Activated naive CD4-positive, alpha-beta T cell treated with anti-CD3 and anti-CD28 coated beads, Interleukin-2, amount 50 U/mL, for 24 hours (primary cell): ENCODE data around the gene CDC37.
"Not testable (repeated sequence)": the region's sequence is repeated elsewhere in the genome, so short reads cannot be mapped to it uniquely, and the experiment has no call there.

Experiments
- H3K27ac Mint-ChIP-seq: one replicate; pipeline ENCODE4 v1.8.0; 2021; ENCODE audit warnings: mild to moderate bottlenecking, mixed read lengths
- H3K27me3 Mint-ChIP-seq: one replicate; pipeline ENCODE4 v1.8.0; 2021; ENCODE audit warnings: mixed read lengths
- H3K36me3 Mint-ChIP-seq: one replicate; pipeline ENCODE4 v1.8.0; 2021; ENCODE audit warnings: mixed read lengths
- H3K4me1 Mint-ChIP-seq: one replicate; pipeline ENCODE4 v1.8.0; 2021; ENCODE audit warnings: mixed read lengths
- H3K4me3 Mint-ChIP-seq: one replicate; pipeline ENCODE4 v1.8.0; 2021; ENCODE audit warnings: mild to moderate bottlenecking, mixed read lengths
- H3K9me3 Mint-ChIP-seq: one replicate; pipeline ENCODE4 v1.8.0; 2021; ENCODE audit warnings: mixed read lengths

Gene CDC37

DNA sequence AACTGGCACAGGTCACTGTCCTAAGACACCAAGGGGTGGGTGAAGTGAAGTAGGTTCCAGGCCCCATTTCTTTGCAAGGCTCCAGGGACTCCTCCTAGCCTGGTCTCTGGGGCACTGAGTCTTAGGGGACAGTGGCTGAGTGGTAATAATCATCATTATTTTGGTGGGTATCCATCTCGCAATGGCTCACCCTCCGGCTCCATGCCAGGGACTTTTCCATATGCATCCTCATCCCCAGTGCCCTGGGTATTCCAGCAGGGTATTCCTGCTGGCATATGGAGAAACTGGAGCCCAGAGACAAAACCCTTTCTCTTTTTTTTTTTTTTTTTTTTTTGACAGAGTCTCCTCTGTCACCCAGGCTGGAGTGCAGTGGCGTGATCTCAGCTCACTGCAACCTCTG is 19.5 kb upstream of the CDC37 start:
- Mint-ChIP-seq H3K27ac (no peak overlapping the region), H3K9me3 (no peaks in the 10 kb centered on the region), H3K36me3 (no peaks in the 10 kb centered on the region), H3K4me1 (peaks cover 58% of the 10 kb centered on the region), H3K27me3 (peaks cover 41% of the 10 kb centered on the region), H3K4me3 (no peak overlapping the region)

GRCh38 chr19:10422046-10422461 is 18.7 kb upstream of the CDC37 start:
- Mint-ChIP-seq H3K27me3 (peaks cover 44% of the 10 kb centered on the region), H3K36me3 (no peaks in the 10 kb centered on the region), H3K27ac (no peak overlapping the region), H3K9me3 (no peaks in the 10 kb centered on the region), H3K4me1 (peaks cover 56% of the 10 kb centered on the region), H3K4me3 (peak overlapping the region; percentile 9)

DNA sequence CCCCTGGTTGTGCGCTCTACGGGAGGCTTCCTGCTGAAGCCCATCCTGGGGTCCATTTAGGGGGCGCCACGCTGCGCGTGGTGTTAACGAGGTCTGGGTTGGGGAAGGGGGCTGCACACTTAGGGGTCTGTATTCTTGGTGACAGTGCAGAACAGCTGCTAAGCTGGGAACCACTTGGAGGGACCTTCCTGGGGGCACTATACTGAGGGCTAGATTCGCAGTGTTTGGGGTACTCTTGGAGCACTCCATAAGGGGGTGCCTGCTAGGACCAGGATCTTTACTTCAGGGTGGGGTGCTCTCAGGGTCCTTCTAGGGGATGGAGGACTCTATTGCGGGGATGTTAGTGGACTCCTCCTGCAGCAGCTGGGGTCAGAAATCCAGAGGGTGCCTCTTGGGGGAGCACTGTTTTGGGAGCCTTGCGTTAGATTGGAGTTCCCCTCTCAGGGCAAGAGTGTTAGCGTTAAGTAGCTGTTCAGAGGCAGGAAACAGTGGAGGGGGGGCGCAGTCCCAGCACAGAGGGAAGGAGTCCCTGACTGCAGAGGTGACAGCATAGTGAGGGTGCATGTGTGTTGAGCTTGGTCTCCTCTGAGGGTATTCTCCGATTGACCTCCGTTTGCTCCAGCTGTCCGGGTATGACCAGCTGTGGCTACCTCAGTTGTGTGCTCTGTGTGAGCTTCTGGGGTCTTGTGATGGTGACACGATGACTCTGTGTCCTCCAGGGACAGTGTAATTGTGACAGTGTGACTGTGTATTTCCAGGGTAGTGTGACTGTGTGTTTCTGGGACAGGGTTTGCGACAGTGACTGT is 18.1 kb upstream of the CDC37 start:
- Mint-ChIP-seq H3K36me3 (no peaks in the 10 kb centered on the region), H3K27ac (peak overlapping the region; percentile 59), H3K4me1 (peaks cover 61% of the 10 kb centered on the region), H3K27me3 (peaks cover 46% of the 10 kb centered on the region), H3K4me3 (peak overlapping the region; percentile 9), H3K9me3 (no peaks in the 10 kb centered on the region)

GRCh38 chr19:10420444-10421239 is 17.3 kb upstream of the CDC37 start, which contains the start of gene PDE4A:
TSS of gene PDE4A (plus strand) at chr19:10420538. CDS start at chr19:10420765, 227 bp downstream.
- Mint-ChIP-seq H3K4me3 (peak within 1 kb of the TSS; percentile 82), H3K4me1 (peaks cover 66% of the 10 kb centered on the region), H3K27me3 (peaks cover 45% of the 10 kb centered on the region), H3K36me3 (no peaks in the 10 kb centered on the region), H3K9me3 (no peaks in the 10 kb centered on the region), H3K27ac (peak within 1 kb of the TSS; percentile 61)

DNA sequence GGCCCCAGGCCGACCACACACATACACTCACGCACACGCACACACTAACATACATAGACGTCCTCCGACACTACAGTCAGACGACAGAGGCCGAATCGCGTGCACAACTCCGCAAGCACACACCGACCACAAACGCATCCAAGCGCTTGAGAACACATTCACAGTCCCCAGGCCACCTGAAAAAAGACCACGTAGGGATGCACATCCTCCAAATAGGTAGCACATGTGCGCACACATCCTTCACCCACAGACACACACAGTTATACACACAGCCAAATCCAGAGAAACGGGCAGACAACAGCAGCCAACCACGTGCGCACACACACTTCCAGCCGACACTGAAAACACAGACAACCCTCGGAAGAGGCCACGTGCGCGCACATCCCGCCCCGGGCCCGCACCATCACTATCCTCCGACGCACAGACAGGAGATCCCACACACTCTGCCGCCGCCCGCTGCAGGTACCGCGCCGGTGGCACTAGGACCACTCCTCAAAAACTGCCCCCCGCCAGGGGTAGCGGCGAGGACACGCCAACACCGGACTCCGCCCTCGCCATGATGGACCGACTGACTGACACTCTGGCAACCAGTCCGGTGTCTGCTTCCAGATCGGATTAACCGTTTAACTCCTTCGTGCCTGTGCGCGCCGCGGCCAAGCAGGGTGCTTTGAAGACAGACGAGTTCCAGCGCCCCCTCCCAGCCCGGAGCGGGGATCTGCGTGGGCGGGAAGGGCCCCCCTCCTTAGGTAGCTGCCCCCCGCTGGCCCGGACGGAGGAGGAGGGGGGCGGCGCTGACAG is 16.5 kb upstream of the CDC37 start:
- peak overlapping the region; percentile 61 for H3K27ac Mint-ChIP-seq
- peak overlapping the region; percentile 82 for H3K4me3 Mint-ChIP-seq
- H3K9me3 Mint-ChIP-seq = no peaks in the 10 kb centered on the region
- H3K4me1 Mint-ChIP-seq = peaks cover 60% of the 10 kb centered on the region
- peaks cover 43% of the 10 kb centered on the region for H3K27me3 Mint-ChIP-seq
- no peaks in the 10 kb centered on the region for H3K36me3 Mint-ChIP-seq

GRCh38 chr19:10419200-10419645 is 15.9 kb upstream of the CDC37 start:
- H3K27ac Mint-ChIP-seq = peak overlapping the region; percentile 61
- no peaks in the 10 kb centered on the region for H3K36me3 Mint-ChIP-seq
- H3K4me1 Mint-ChIP-seq = peaks cover 54% of the 10 kb centered on the region
- peaks cover 41% of the 10 kb centered on the region for H3K27me3 Mint-ChIP-seq
- H3K4me3 Mint-ChIP-seq = peak overlapping the region; percentile 82
- no peaks in the 10 kb centered on the region for H3K9me3 Mint-ChIP-seq

GRCh38 chr19:10418485-10419199 is 15.3 kb upstream of the CDC37 start:
- H3K4me1 Mint-ChIP-seq = peaks cover 48% of the 10 kb centered on the region
- H3K27ac Mint-ChIP-seq = peak overlapping the region; percentile 62
- peak overlapping the region; percentile 58 for H3K4me3 Mint-ChIP-seq
- H3K36me3 Mint-ChIP-seq = no peaks in the 10 kb centered on the region
- H3K9me3 Mint-ChIP-seq = no peaks in the 10 kb centered on the region
- peaks cover 40% of the 10 kb centered on the region for H3K27me3 Mint-ChIP-seq

GRCh38 chr19:10418235-10418484 is 14.8 kb upstream of the CDC37 start:
- Mint-ChIP-seq H3K9me3 (no peaks in the 10 kb centered on the region), H3K27me3 (peaks cover 36% of the 10 kb centered on the region), H3K36me3 (no peaks in the 10 kb centered on the region), H3K4me1 (peaks cover 46% of the 10 kb centered on the region), H3K27ac (no peak overlapping the region), H3K4me3 (peak overlapping the region; percentile 58)

DNA sequence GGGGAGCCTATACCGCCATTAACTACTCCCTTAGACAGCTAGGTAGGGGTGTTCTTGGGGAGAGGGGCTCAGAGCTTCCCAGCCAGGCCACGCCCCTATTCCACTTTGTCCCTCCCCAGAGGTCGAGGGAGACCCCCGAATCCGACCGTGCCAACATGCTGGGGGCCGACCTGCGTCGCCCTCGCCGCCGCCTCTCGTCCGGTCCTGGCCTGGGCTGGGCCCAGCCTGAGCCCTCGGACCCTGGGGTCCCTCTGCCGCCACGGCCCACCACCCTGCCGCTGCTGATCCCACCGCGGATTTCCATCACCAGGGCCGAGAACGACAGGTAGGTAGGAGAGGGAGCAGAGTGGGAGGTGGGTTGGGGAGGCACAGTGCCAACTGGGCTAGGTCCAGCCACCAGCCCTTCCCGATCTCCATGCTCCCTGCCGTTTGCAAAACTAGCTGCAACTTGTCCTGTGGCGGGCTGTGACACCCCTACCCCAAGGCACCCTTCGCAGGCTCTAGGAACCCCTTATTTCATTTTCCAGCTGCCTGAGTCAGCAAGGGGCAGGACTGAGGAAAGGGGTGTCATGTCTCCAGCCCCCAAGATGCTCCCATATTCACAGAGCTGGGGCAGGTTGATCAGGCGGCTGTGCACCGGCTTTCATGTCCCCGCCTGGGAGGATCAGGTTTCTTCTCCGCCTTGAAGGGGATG is 14.3 kb upstream of the CDC37 start:
- peak overlapping the region; percentile 58 for H3K4me3 Mint-ChIP-seq
- no peak overlapping the region for H3K27ac Mint-ChIP-seq
- H3K4me1 Mint-ChIP-seq = peaks cover 48% of the 10 kb centered on the region
- peaks cover 36% of the 10 kb centered on the region for H3K27me3 Mint-ChIP-seq
- H3K36me3 Mint-ChIP-seq = no peaks in the 10 kb centered on the region
- no peaks in the 10 kb centered on the region for H3K9me3 Mint-ChIP-seq

DNA sequence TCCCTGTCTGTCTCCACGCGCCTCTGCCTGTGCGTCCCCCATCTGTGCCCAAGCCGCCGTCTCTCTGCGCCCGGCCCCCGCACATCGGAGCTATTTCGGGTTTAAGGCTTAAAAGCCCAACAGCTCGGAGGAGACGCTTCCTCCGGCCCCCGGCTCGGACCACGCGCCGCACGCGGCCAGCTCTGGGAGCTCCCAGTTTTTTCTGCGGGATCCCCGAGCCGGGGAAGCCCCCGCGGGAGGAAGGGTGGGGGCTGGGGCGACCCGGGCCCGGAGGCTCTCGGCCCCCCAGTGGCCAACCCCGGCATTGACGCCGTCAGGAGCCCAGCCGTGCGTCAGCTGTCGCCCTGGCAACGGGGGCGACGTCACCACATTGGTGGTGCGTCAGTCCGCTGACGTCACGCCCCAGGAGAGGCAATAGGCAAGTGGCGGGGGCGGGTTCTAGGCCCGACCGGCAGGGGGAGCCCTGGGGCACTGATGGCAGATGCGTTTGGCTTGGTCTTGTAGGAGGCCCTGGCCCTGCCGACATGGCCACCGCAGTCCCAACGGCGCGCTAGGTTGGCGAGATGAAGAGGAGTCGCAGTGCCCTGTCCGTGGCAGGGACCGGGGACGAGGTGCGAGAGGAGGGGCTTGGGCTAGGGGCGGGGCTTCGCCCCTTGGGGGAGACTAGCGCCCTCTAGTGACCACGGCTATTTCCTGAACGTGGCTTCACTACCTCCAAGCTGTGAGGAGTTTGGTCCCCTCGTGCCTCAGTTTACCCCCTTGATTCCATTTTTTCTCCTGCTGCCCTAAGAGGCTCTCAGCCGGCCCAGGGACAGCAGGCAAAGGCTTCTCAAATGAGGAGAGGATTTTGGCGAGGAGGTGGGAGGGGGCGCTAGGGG is 13.3 kb upstream of the CDC37 start:
- peak overlapping the region; percentile 94 for H3K27ac Mint-ChIP-seq
- H3K27me3 Mint-ChIP-seq = peaks cover 29% of the 10 kb centered on the region
- peaks cover 53% of the 10 kb centered on the region for H3K4me1 Mint-ChIP-seq

GRCh38 chr19:10416083-10416379 is 12.7 kb upstream of the CDC37 start:
- Mint-ChIP-seq H3K36me3 (no peaks in the 10 kb centered on the region), H3K9me3 (no peaks in the 10 kb centered on the region), H3K27me3 (peaks cover 23% of the 10 kb centered on the region), H3K4me3 (peak overlapping the region; percentile 64), H3K27ac (peak overlapping the region; percentile 51), H3K4me1 (peaks cover 53% of the 10 kb centered on the region)

More for the DNA sequence above, 13.3 kb upstream of the CDC37 start:
- no peaks in the 10 kb centered on the region for H3K36me3 Mint-ChIP-seq
- H3K4me3 Mint-ChIP-seq = peak overlapping the region; percentile 64
- no peaks in the 10 kb centered on the region for H3K9me3 Mint-ChIP-seq

- H3K9me3 Mint-ChIP-seq = no peaks in the 10 kb centered on the region
- peak overlapping the region; percentile 77 for H3K27ac Mint-ChIP-seq
- peaks cover 59% of the 10 kb centered on the region for H3K4me1 Mint-ChIP-seq
- no peaks in the 10 kb centered on the region for H3K36me3 Mint-ChIP-seq
- H3K4me3 Mint-ChIP-seq = peak overlapping the region; percentile 20
- H3K27me3 Mint-ChIP-seq = peaks cover 4% of the 10 kb centered on the region
These were observed 9.1 kb upstream of the CDC37 start for GRCh38 chr19:10412257-10412977.

- peaks cover 65% of the 10 kb centered on the region for H3K4me1 Mint-ChIP-seq
- H3K36me3 Mint-ChIP-seq, H3K4me3 Mint-ChIP-seq, H3K27me3 Mint-ChIP-seq, H3K9me3 Mint-ChIP-seq, H3K27ac Mint-ChIP-seq: not testable (repeated sequence)
These were observed 7.9 kb upstream of the CDC37 start for GRCh38 chr19:10411224-10411623.
